Thoracic aorta (tissue), 2 donors: ENCODE data around the gene CDC14B. TPM values are rescaled to one million over a fixed set of nuclear protein-coding genes. Genes with fewer than 3 reads are reported as not detected.
"Not testable (repeated sequence)": the region's sequence is repeated elsewhere in the genome, so short reads cannot be mapped to it uniquely, and the experiment has no call there.

Experiments used
- ATAC-seq: fragments of 150-250 bp; one replicate; pipeline ENCODE4 v1.8.0; 2017; ENCODE audit warnings: low read depth; ENCODE audit not compliant: insufficient number of reproducible peaks, low FRiP score
- DNase-seq: peaks from one replicate; pipeline ENCODE4 v3.0.0-alpha.2; 2020; ENCODE audit warnings: low spot score
- H3K27ac ChIP-seq, 2 donors: fragments of 200-600 bp; sonication (generic); 1 replicate in 1 of 2; 2 replicates in 1 of 2; pipeline ENCODE4 v1.5.1; 2016; ENCODE audit warnings: mild to moderate bottlenecking in 2 of 2, moderate library complexity in 2 of 2
- H3K27me3 ChIP-seq: fragments of 200-600 bp; sonication (generic); replicated peaks from 2 replicates; pipeline ENCODE4 v1.6.0; 2016; ENCODE audit warnings: mild to moderate bottlenecking; ENCODE audit not compliant: insufficient read depth
- H3K36me3 ChIP-seq: fragments of 200-600 bp; sonication (generic); one replicate; pipeline ENCODE4 v1.5.1; 2016
- H3K4me1 ChIP-seq, 2 donors: fragments of 200-600 bp; sonication (generic); 1 replicate in 1 of 2; 2 replicates in 1 of 2; pipeline versions ENCODE4 v1.5.1 to v1.6.0; 2016; ENCODE audit warnings: low read depth in 2 of 2, mild to moderate bottlenecking in 1 of 2; ENCODE audit not compliant: control insufficient read depth in 1 of 2
- H3K4me3 ChIP-seq: fragments of 200-600 bp; sonication (generic); 2 replicates; pipeline ENCODE4 v1.5.1; 2016; ENCODE audit warnings: mild to moderate bottlenecking
- H3K9me3 ChIP-seq: fragments of 200-600 bp; sonication (generic); 2 replicates; pipeline ENCODE4 v1.5.1; 2016
- CTCF ChIP-seq: fragments of 200-600 bp; sonication (generic); IDR thresholded peaks from one replicate; pipeline ENCODE4 v1.5.1; 2019; ENCODE audit warnings: antibody characterized with exemption
- total RNA-seq, 2 donors: library from RNA; depleted of rRNA; stranded (reverse); fragments of >200 nt; gene quantifications; one replicate each; pipeline versions ENCODE4 v1.1.0 to v1.2.3, GENCODE V29; 2016

The CDC14B gene
- total RNA-seq, 2 donors from 2014 or later: 25.7 to 39.5 TPM

- Histone ChIP-seq H3K27me3 (no peaks in the 10 kb centered on the region), H3K4me3 (no peak overlapping the region), H3K9me3 (no peaks in the 10 kb centered on the region), H3K36me3 (no peaks in the 10 kb centered on the region), H3K27ac (peak overlapping the region in 1 of 2 donors; percentile 90), H3K4me1 (peaks cover 10 to 19% of the 10 kb centered on the region in 2 donors)
- no peak for ATAC-seq
- no peak for TF ChIP-seq CTCF
- DNase-seq: no peak
These were observed 2.7 kb downstream of the CDC14B start for GRCh38 chr9:96616817-96617438.

GRCh38 chr9:96615411-96615810, 4.2 kb downstream of the CDC14B start:
- no peak overlapping the region for H3K4me3 ChIP-seq
- H3K36me3 ChIP-seq: no peaks in the 10 kb centered on the region
- H3K27me3 ChIP-seq: no peaks in the 10 kb centered on the region
- peaks cover 16 to 28% of the 10 kb centered on the region in 2 donors for H3K4me1 ChIP-seq
- H3K27ac ChIP-seq: no peak overlapping the region
- no peak for DNase-seq
- H3K9me3 ChIP-seq: no peaks in the 10 kb centered on the region
- ATAC-seq: no peak
- TF ChIP-seq CTCF: no peak

GRCh38 chr9:96614664-96615063, 5.0 kb downstream of the CDC14B start:
- H3K4me1 ChIP-seq: peaks cover 16 to 28% of the 10 kb centered on the region in 2 donors
- ATAC-seq, H3K27me3 ChIP-seq, H3K4me3 ChIP-seq, DNase-seq, H3K9me3 ChIP-seq, H3K36me3 ChIP-seq: not testable (repeated sequence)
- H3K27ac ChIP-seq: peak overlapping the region; percentile 26 to 30

GRCh38 chr9:96612966-96613589, 6.6 kb downstream of the CDC14B start:
- no peaks in the 10 kb centered on the region for H3K9me3 ChIP-seq
- H3K27ac ChIP-seq: peak overlapping the region; percentile 53 to 68
- no peak for TF ChIP-seq CTCF
- no peak for DNase-seq
- no peak for ATAC-seq
- H3K27me3 ChIP-seq: no peaks in the 10 kb centered on the region
- H3K4me1 ChIP-seq: peaks cover 16 to 24% of the 10 kb centered on the region in 2 donors
- no peaks in the 10 kb centered on the region for H3K36me3 ChIP-seq
- H3K4me3 ChIP-seq: no peak overlapping the region

GRCh38 chr9:96612105-96612965, 7.3 kb downstream of the CDC14B start:
- TF ChIP-seq CTCF: no peak
- ATAC-seq (peak; percentile 89), DNase-seq (peak; percentile 19)
- Histone ChIP-seq H3K27ac (peak overlapping the region; percentile 53 to 68), H3K36me3 (no peaks in the 10 kb centered on the region), H3K9me3 (no peaks in the 10 kb centered on the region), H3K4me1 (peaks cover 16 to 21% of the 10 kb centered on the region in 2 donors), H3K4me3 (peak overlapping the region; percentile 52), H3K27me3 (no peaks in the 10 kb centered on the region)
